H1 (cell line): Measurements from ENCODE around the gene DRG1.
"Not testable (repeated sequence)": the region's sequence is repeated elsewhere in the genome, so short reads cannot be mapped to it uniquely, and the experiment has no call there.

Source experiments
- CTCF ChIP-seq, 3 experiments: IDR thresholded peaks; 1 replicate in 2 of 3; 2 replicates in 1 of 3; pipeline versions ENCODE4 v1.5.1 to v1.6.1; 2011; ENCODE audit warnings: low read length in 3 of 3, mild to moderate bottlenecking in 3 of 3, inconsistent platforms in 2 of 3, low read depth in 1 of 3, moderate library complexity in 1 of 3; ENCODE audit not compliant: insufficient read depth in 1 of 3; ENCODE audit errors: control extremely low read depth in 1 of 3
- POLR2A ChIP-seq, 2 experiments: IDR thresholded peaks; 1 replicate in 1 of 2; 2 replicates in 1 of 2; pipeline ENCODE4 v1.6.1; 2011; ENCODE audit warnings: low read depth in 2 of 2, low read length in 2 of 2, mild to moderate bottlenecking in 2 of 2; ENCODE audit errors: control extremely low read depth in 1 of 2
- TF ChIP-seq, protein P1 (sequence below): IDR thresholded peaks from 2 replicates; pipeline ENCODE4 v1.6.1; 2012; ENCODE audit warnings: inconsistent platforms

DNA sequence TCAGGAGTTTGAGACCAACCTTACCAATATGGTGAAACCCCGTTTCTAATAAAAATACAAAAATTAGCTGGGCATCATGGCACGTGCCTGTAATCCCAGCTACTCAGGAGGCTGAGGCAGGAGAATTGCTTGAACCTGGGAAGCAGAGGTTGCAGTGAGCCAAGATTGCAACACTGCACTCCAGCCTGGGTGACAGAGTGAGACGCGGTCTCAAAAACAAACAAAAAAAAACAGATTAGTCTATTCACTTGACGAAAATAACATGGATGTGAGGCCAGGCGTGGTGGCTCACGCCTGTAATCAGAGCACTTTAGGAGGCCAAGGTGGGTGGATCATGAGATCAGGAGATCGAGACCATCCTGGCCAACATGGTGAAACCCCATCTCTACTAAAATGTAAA, 83.1 kb downstream of the DRG1 start:
- not testable (repeated sequence) for TF ChIP-seq CTCF (IDR thresholded peaks at IDR 0.05; ENCODE audit: control extremely low read depth in 1 of 3, insufficient read depth in 1 of 3, low read depth in 1 of 3, low read length in 3 of 3); POLR2A (IDR thresholded peaks at IDR 0.05; ENCODE audit: control extremely low read depth in 1 of 2, low read depth in 2 of 2, low read length in 2 of 2)
- TF ChIP-seq, protein P1, sequence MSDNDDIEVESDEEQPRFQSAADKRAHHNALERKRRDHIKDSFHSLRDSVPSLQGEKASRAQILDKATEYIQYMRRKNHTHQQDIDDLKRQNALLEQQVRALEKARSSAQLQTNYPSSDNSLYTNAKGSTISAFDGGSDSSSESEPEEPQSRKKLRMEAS = not testable (repeated sequence)
